PFSK-1 (cell line): ENCODE measurements around the gene CHSY3.

ENCODE experiments used
- FOXP2 ChIP-seq: optimal IDR thresholded peaks from 2 replicates; pipeline ENCODE3; 2011; ENCODE audit warnings: borderline replicate concordance, control low read depth, inconsistent platforms; ENCODE audit not compliant: insufficient read depth; ENCODE audit errors: extremely low read length, extremely low read depth
- POLR2AphosphoS5 ChIP-seq: IDR thresholded peaks from 2 replicates; pipeline ENCODE4 v1.6.1; 2012; ENCODE audit warnings: low read depth, mild to moderate bottlenecking, control low read depth, low read length, moderate library complexity
- REST ChIP-seq, 2 experiments: IDR thresholded peaks; 2 replicates each; pipeline versions ENCODE4 v1.6.1 to v1.8.0; 2011 to 2012; ENCODE audit warnings: low read depth in 2 of 2, low read length in 2 of 2, control low read depth in 1 of 2, inconsistent platforms in 1 of 2, mild to moderate bottlenecking in 1 of 2, moderate library complexity in 1 of 2; ENCODE audit not compliant: insufficient read depth in 1 of 2
- SIN3A ChIP-seq: IDR thresholded peaks from 2 replicates; pipeline ENCODE4 v1.6.1; 2012; ENCODE audit warnings: mild to moderate bottlenecking, low read length, moderate library complexity, borderline replicate concordance; ENCODE audit not compliant: insufficient read depth
- TAF1 ChIP-seq: IDR thresholded peaks from 2 replicates; pipeline ENCODE4 v1.6.1; 2012; ENCODE audit warnings: low read length, control low read depth, borderline replicate concordance; ENCODE audit not compliant: insufficient read depth

GRCh38 chr5:130052752-130053151 lies 148.5 kb downstream of the CHSY3 start:
- no peak for TF ChIP-seq TAF1
- no peak for TF ChIP-seq POLR2AphosphoS5
- TF ChIP-seq SIN3A, result no peak
- no peak for TF ChIP-seq REST (IDR thresholded peaks at IDR 0.05; ENCODE audit: insufficient read depth in 1 of 2, low read depth in 2 of 2, low read length in 2 of 2)
- TF ChIP-seq FOXP2, result no peak
